ENCODE data around the gene METTL16. TPM values are rescaled to one million over a fixed set of nuclear protein-coding genes. Genes with fewer than 3 reads are reported as not detected.

Gene METTL16
- total RNA-seq, 1 experiment from 2014 or later: 54.1 TPM

GRCh38 chr17:2369039-2369438 is 142.6 kb downstream of the METTL16 start:
- Mint-ChIP-seq H3K9me3 (no peaks in the 10 kb centered on the region), H3K36me3 (no peaks in the 10 kb centered on the region), H3K4me3 (no peak overlapping the region), H3K27me3 (ENCODE audit: low read depth) (no peaks in the 10 kb centered on the region), H3K27ac (no peak overlapping the region), H3K4me1 (peaks cover 12% of the 10 kb centered on the region)
- CTCF ChIA-PET: interaction anchor here (0.6 to 5.2 kb wide), 13 partner anchors 8 to 330 kb away, joined by 3 to 67 read pairs (median 7); partner anchors contain the start of genes HIC1, SGSM2 and TSR1
- POLR2A ChIA-PET: no interaction called here
- DNase-seq (ENCODE audit: low spot score) (no peak), ATAC-seq (no peak)
- TF ChIP-seq ZNF396 (CRISPR knock-in tag; IDR thresholded peaks at IDR 0.05; ENCODE audit: borderline replicate concordance) (no peak), HMGA2 (CRISPR knock-in tag; IDR thresholded peaks at IDR 0.05) (no peak), ETV6 (CRISPR knock-in tag; IDR thresholded peaks at IDR 0.05) (no peak), MXD4 (CRISPR knock-in tag; IDR thresholded peaks at IDR 0.05; ENCODE audit: borderline replicate concordance) (no peak)

DNA sequence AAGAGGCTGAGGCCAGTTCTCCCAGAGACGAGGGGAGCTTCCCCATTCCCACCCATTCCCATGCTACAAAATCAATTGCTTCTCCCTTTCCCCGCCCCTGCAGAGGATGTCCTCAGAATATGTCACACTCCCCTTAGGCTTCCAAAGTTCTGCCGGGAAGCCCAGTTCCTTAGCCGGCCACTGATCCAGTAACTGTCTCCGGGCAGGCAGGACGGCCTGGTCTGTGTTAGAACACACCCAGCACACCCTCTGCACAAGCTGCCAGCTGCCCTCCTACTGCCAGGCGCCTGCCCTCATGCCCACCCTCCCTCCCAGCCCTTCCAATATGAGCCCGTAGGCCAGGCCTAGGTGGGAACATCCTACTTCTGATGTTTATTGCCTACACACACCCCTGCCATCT is 143.3 kb downstream of the METTL16 start:
- Mint-ChIP-seq H3K9me3 (no peaks in the 10 kb centered on the region), H3K4me3 (no peak overlapping the region), H3K4me1 (peaks cover 12% of the 10 kb centered on the region), H3K27me3 (ENCODE audit: low read depth) (no peaks in the 10 kb centered on the region), H3K36me3 (no peaks in the 10 kb centered on the region), H3K27ac (no peak overlapping the region)
- no peak for ATAC-seq
- DNase-seq (ENCODE audit: low spot score): no peak
- ChIA-PET POLR2A (no interaction called here), CTCF (interaction anchor here (0.8 to 5.2 kb wide), 6 partner anchors 13 to 53 kb away, joined by 3 to 67 read pairs (median 36); partner anchors contain the start of genes SGSM2 and TSR1)
- TF ChIP-seq NFYB (CRISPR knock-in tag; conservative IDR thresholded peaks at IDR 0.05; ENCODE audit: low read depth) (no peak), ZNF281 (CRISPR knock-in tag; IDR thresholded peaks at IDR 0.05) (no peak), ATF2 (CRISPR knock-in tag; IDR thresholded peaks at IDR 0.05; ENCODE audit: borderline replicate concordance, low read depth) (no peak), SOX15 (CRISPR knock-in tag; IDR thresholded peaks at IDR 0.05) (no peak), ZNF219 (CRISPR knock-in tag; IDR thresholded peaks at IDR 0.05; ENCODE audit: borderline replicate concordance) (no peak), ATF1 (CRISPR knock-in tag; IDR thresholded peaks at IDR 0.05) (no peak), NR3C1 (CRISPR knock-in tag; conservative IDR thresholded peaks at IDR 0.05; ENCODE audit: low read depth) (no peak), TEAD4 (CRISPR knock-in tag; IDR thresholded peaks at IDR 0.05) (no peak), AR (CRISPR knock-in tag; IDR thresholded peaks at IDR 0.05) (no peak)
- TF ChIP-seq, protein P1, sequence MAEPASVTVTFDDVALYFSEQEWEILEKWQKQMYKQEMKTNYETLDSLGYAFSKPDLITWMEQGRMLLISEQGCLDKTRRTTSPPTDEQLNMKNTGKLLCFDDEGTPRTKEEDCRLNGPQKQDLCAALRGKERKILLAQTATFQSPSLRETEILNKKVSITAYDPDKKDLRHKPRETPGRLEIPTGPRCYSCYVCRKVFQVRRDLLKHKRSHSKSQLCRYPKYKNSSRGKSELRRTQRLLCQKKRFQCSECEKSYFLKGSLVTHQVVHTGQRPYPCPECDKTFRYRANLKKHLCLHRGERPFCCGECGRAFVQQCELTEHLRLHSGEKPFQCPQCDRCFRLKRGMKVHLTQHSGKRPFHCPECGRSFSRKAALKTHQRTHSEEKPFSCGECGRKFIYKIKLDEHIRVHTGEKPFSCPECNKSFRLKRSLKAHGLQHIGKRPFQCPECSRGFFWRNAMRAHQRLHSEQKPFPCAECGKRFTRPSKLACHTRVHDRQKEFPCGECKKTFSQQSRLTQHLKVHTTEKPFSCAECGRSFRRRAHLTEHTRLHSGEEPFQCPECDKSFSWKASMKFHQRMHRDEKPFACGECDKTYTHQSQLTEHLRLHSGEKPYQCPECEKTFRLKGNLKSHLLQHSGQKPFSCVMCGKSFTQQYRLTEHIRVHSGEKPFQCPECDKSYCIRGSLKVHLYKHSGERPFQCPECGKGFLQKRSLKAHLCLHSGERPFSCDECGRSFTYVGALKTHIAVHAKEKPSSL (CRISPR knock-in tag; conservative IDR thresholded peaks at IDR 0.05): no peak
- TF ChIP-seq, protein P2, sequence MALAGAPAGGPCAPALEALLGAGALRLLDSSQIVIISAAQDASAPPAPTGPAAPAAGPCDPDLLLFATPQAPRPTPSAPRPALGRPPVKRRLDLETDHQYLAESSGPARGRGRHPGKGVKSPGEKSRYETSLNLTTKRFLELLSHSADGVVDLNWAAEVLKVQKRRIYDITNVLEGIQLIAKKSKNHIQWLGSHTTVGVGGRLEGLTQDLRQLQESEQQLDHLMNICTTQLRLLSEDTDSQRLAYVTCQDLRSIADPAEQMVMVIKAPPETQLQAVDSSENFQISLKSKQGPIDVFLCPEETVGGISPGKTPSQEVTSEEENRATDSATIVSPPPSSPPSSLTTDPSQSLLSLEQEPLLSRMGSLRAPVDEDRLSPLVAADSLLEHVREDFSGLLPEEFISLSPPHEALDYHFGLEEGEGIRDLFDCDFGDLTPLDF (CRISPR knock-in tag; IDR thresholded peaks at IDR 0.05): no peak
